Measurements from ENCODE around the gene TNFSF15. TPM values are rescaled to one million over a fixed set of nuclear protein-coding genes. Genes with fewer than 3 reads are reported as not detected.

The TNFSF15 gene
- total RNA-seq, 1 experiment from 2014 or later: not detected

DNA sequence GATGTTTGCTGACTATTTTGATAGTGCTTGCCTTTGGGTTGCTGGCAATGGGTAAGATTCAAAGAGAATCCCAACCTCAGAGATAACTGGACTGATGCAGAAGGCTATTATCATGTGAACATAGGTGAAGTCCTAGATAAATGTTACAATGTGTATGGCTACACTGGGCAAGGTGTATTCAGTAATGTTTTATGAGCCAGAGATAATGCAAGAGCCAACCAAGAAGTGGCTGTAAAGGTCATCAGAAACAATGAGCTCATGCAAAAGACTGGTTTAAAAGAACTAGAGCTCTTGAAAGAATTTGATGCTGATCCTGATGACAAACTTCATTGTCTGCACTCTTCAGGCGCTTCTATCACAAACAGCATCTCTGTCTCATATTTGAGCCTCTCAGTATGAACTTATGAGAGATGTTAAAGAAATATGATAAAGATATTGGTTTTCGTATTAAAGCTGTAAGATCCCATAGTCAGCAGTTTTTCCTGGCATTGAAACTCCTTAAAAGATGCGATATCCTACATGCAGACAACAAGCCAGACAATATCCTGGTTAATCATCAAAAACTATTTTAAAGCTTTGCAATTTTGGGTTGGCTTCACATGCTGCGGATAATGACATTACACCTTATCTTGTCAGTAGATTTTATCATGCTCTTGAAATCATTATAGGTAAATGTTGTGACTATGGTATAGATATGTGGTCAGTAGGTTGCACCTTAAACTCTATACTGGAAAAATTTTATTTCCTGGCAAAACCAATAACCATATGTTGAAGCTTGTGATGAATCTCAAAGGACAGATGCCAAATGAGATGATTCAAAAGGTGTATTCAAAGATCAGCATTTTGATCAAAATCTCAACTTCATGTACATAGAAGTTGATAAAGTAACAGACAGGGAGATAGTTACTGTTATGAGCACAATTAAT, 41.9 kb upstream of the TNFSF15 start:
- Mint-ChIP-seq H3K4me3 (no peak overlapping the region), H3K27me3 (ENCODE audit: low read depth) (peaks cover 5% of the 10 kb centered on the region; the same call in 1 of the 2 replicates), H3K27ac (no peak overlapping the region), H3K4me1 (peaks cover 7 to 9% of the 10 kb centered on the region in 2 experiments), H3K9me3 (no peaks in the 10 kb centered on the region), H3K36me3 (ENCODE audit: insufficient read depth in 1 of 3, low read depth in 3 of 3) (no peaks in the 10 kb centered on the region)
- Histone ChIP-seq H3K4me1 (ENCODE audit: insufficient read depth, low read length) (peaks cover 5% of the 10 kb centered on the region; the same call in 1 of the 2 replicates), H3K23me2 (ENCODE audit: insufficient read length, low read depth, low read length, poor library complexity, severe bottlenecking) (no peaks in the 10 kb centered on the region), H2BK20ac (ENCODE audit: low read depth, low read length, poor library complexity, severe bottlenecking) (no peak overlapping the region), H2BK12ac (ENCODE audit: insufficient read length, low read depth, low read length) (no peak overlapping the region), H3T11ph (ENCODE audit: low read length) (no peak overlapping the region), H3K23ac (ENCODE audit: insufficient read length, low read depth, low read length) (no peak overlapping the region), H2BK5ac (ENCODE audit: insufficient read length, low read length) (no peak overlapping the region), H3K4me2 (ENCODE audit: insufficient read depth, insufficient read length, low read length) (no peak overlapping the region), H2AK5ac (ENCODE audit: insufficient read length, low read length) (no peak overlapping the region), H3K18ac (ENCODE audit: insufficient read length, low read depth, low read length) (no peak overlapping the region), H3K27me3 (ENCODE audit: insufficient read depth, low read length) (no peaks in the 10 kb centered on the region), H3K79me2 (ENCODE audit: insufficient read depth, low read length) (no peaks in the 10 kb centered on the region), H3K9ac (ENCODE audit: extremely low read depth, insufficient read length, low read length) (no peak overlapping the region), H3K56ac (ENCODE audit: insufficient read length, low read depth, low read length) (no peak overlapping the region), H4K5ac (ENCODE audit: insufficient read length, low read depth, low read length) (no peak overlapping the region), H3K4ac (ENCODE audit: low read depth, low read length) (no peak overlapping the region), H4K8ac (replicated peaks; ENCODE audit: insufficient read length, low read depth, low read length) (no peak overlapping the region), H3K9me3 (ENCODE audit: control insufficient read depth, low read depth, low read length) (no peaks in the 10 kb centered on the region), H3K27ac (ENCODE audit: insufficient read length, low read depth, low read length) (no peak overlapping the region), H2BK120ac (ENCODE audit: low read depth, low read length, poor library complexity, severe bottlenecking) (no peak overlapping the region), H2BK15ac (ENCODE audit: low read depth, low read length) (no peak overlapping the region), H4K20me1 (ENCODE audit: control insufficient read depth, insufficient read depth, insufficient read length) (no peaks in the 10 kb centered on the region), H3K14ac (ENCODE audit: insufficient read depth, low read length) (no peak overlapping the region), H4K91ac (ENCODE audit: insufficient read length, low read depth, low read length) (no peak overlapping the region), H3K79me1 (ENCODE audit: insufficient read depth, low read depth, low read length, poor library complexity, severe bottlenecking) (no peaks in the 10 kb centered on the region), H2AFZ (ENCODE audit: low read length) (no peak overlapping the region)
- TF ChIP-seq, protein P1, sequence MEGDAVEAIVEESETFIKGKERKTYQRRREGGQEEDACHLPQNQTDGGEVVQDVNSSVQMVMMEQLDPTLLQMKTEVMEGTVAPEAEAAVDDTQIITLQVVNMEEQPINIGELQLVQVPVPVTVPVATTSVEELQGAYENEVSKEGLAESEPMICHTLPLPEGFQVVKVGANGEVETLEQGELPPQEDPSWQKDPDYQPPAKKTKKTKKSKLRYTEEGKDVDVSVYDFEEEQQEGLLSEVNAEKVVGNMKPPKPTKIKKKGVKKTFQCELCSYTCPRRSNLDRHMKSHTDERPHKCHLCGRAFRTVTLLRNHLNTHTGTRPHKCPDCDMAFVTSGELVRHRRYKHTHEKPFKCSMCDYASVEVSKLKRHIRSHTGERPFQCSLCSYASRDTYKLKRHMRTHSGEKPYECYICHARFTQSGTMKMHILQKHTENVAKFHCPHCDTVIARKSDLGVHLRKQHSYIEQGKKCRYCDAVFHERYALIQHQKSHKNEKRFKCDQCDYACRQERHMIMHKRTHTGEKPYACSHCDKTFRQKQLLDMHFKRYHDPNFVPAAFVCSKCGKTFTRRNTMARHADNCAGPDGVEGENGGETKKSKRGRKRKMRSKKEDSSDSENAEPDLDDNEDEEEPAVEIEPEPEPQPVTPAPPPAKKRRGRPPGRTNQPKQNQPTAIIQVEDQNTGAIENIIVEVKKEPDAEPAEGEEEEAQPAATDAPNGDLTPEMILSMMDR (conservative IDR thresholded peaks at IDR 0.05): no peak
- no peak for DNase-seq
- no CpG with 5 or more reads among the region's 4 CpGs for WGBS (ENCODE audit: extremely low coverage, insufficient read length, low lambda C conversion rate)
